ENCODE results near the gene CACNG4. TPM values are rescaled to one million over a fixed set of nuclear protein-coding genes. Genes with fewer than 3 reads are reported as not detected.

CACNG4 gene
- total and polyA plus RNA-seq, 9 of the 15 experiments (the other 6 are each of a cell fraction or from before 2014, with no cell fraction given) = 0.07 TPM; not detected in 8

GRCh38 chr17:66983414-66984021 lies 19.0 kb downstream of the CACNG4 start:
- FAIRE-seq = no peak
- WGBS (ENCODE audit: insufficient coverage, low coverage, missing lambda C conversion rate) = under 1% methylated on average over 12 of the region's 14 CpGs
- in situ Hi-C loops (cut with MboI) (no loop called here), intact Hi-C loops (cut with micrococcal nuclease) (no loop called here)
- no peak for ATAC-seq
- peaks cover 19 to 48% of the 10 kb centered on the region in 2 experiments for H3K27me3 ChIP-seq (ENCODE audit: control insufficient read depth in 2 of 2, insufficient read depth in 2 of 2, low read length in 2 of 2)
- H4K20me1 ChIP-seq (replicated peaks; ENCODE audit: control insufficient read depth, insufficient read depth, low read length) = peaks cover 6% of the 10 kb centered on the region; the same call in 1 of the 2 replicates
- H3K79me2 ChIP-seq (ENCODE audit: control insufficient read depth, insufficient read depth, low read length) = no peaks in the 10 kb centered on the region
- no peak for DNase-seq (ENCODE audit: extremely low read depth in 1 of 4, low spot score in 3 of 4)
- H3K36me3 ChIP-seq (ENCODE audit: control insufficient read depth, insufficient read depth, low read length) = no peaks in the 10 kb centered on the region
- H2AFZ ChIP-seq (ENCODE audit: low read depth, low read length) = no peak overlapping the region
- no peak overlapping the region for H3K9ac ChIP-seq (ENCODE audit: insufficient read depth in 1 of 2, low read depth in 2 of 2, low read length in 2 of 2)
- H3K9me1 ChIP-seq (ENCODE audit: control insufficient read depth, insufficient read depth, low read length) = no peaks in the 10 kb centered on the region
- H3K4me3 ChIP-seq = no peak overlapping the region
- no peaks in the 10 kb centered on the region; the same call in 1 of the 2 replicates for H3K9me3 ChIP-seq (replicated peaks; ENCODE audit: control insufficient read depth, insufficient read depth, low read depth, low read length)
- ChIA-PET CTCF (ENCODE audit: low intra/inter-chr PET ratio) (no interaction called here), POLR2A (interaction anchor here (0.7 to 1.2 kb wide), 2 partner anchors 22 to 59 kb away, joined by 3 read pairs; no protein-coding TSS in a partner anchor)
- H3K4me2 ChIP-seq (ENCODE audit: insufficient read depth, low read length) = no peak overlapping the region
- no peaks in the 10 kb centered on the region; a peak in 1 of 5 replicates for H3K4me1 ChIP-seq (replicated peaks in 1 of 2; ENCODE audit: control insufficient read depth in 2 of 2, insufficient read depth in 2 of 2, low read length in 2 of 2)
- H3K27ac ChIP-seq (ENCODE audit: extremely low read depth, low read depth, low read length) = no peak overlapping the region
- BruUV-seq (replicated peaks) = no TSS peak
- TF ChIP-seq CBX8 (IDR thresholded peaks at IDR 0.05; ENCODE audit: borderline replicate concordance, extremely low read depth, low read depth, low read length, poor library complexity, severe bottlenecking) = peak; percentile 72
- TF ChIP-seq ZBTB33 (CRISPR knock-in tag; IDR thresholded peaks at IDR 0.05) = no peak
- TF ChIP-seq CC2D1A (IDR thresholded peaks at IDR 0.05) = no peak
- no peak for TF ChIP-seq CTCFL (IDR thresholded peaks at IDR 0.05; ENCODE audit: borderline replicate concordance, insufficient read depth, low read depth, low read length, poor library complexity, severe bottlenecking)

Measured in K562 (cell line).